ENCODE data around the gene SGMS1. TPM values are rescaled to one million over a fixed set of nuclear protein-coding genes. Genes with fewer than 3 reads are reported as not detected.

The SGMS1 gene
- total RNA-seq, 1 experiment from 2014 or later: 24.7 TPM

GRCh38 chr10:50396491-50397311, 227.1 kb downstream of the SGMS1 start:
- no TSS peak for BruUV-seq (replicated peaks)
- H3K9me3 Mint-ChIP-seq (ENCODE audit: unreplicated experiment): no peaks in the 10 kb centered on the region
- no peak for TF ChIP-seq CTCF (IDR thresholded peaks at IDR 0.05; ENCODE audit: unreplicated experiment)
- no peak for DNase-seq (ENCODE audit: unreplicated experiment)
- H3K27ac Mint-ChIP-seq (ENCODE audit: low read depth, unreplicated experiment): peak overlapping the region; percentile 37
- no peaks in the 10 kb centered on the region for H3K27me3 Mint-ChIP-seq (ENCODE audit: insufficient read depth, unreplicated experiment)
- ChIA-PET POLR2A (interaction anchor here (0.9 to 4.8 kb wide), 8 partner anchors 9 to 226 kb away, joined by 5 to 71 read pairs (median 10); partner anchors contain the start of gene SGMS1), CTCF (interaction anchor here (0.6 to 1.3 kb wide), 5 partner anchors 9 to 257 kb away, joined by 3 to 5 read pairs (median 4); no protein-coding TSS in a partner anchor)
- H3K4me3 Mint-ChIP-seq (ENCODE audit: unreplicated experiment): peak overlapping the region; percentile 8
- peaks cover 58% of the 10 kb centered on the region for H3K4me1 Mint-ChIP-seq (ENCODE audit: insufficient read depth, unreplicated experiment)
- intact Hi-C loops (cut with micrococcal nuclease): loop anchor here (5.0 kb wide), 1 partner anchor 69 kb away; no protein-coding TSS in a partner anchor
- peaks cover 8% of the 10 kb centered on the region for H3K36me3 Mint-ChIP-seq (ENCODE audit: insufficient read depth, unreplicated experiment)

- Mint-ChIP-seq H3K4me3 (ENCODE audit: unreplicated experiment) (peak overlapping the region; percentile 47), H3K27me3 (ENCODE audit: insufficient read depth, unreplicated experiment) (no peaks in the 10 kb centered on the region), H3K27ac (ENCODE audit: low read depth, unreplicated experiment) (peak overlapping the region; percentile 37), H3K4me1 (ENCODE audit: insufficient read depth, unreplicated experiment) (peaks cover 58% of the 10 kb centered on the region), H3K9me3 (ENCODE audit: unreplicated experiment) (no peaks in the 10 kb centered on the region), H3K36me3 (ENCODE audit: insufficient read depth, unreplicated experiment) (peaks cover 8% of the 10 kb centered on the region)
- TF ChIP-seq CTCF (IDR thresholded peaks at IDR 0.05; ENCODE audit: unreplicated experiment): no peak
- CTCF ChIA-PET: interaction anchor here (0.7 to 1.1 kb wide), 3 partner anchors 11 to 25 kb away, joined by 3 to 4 read pairs (median 3); no protein-coding TSS in a partner anchor
- intact Hi-C loops (cut with micrococcal nuclease): loop anchor here (5.0 kb wide), 1 partner anchor 69 kb away; no protein-coding TSS in a partner anchor
- BruUV-seq (replicated peaks): no TSS peak
- no peak for DNase-seq (ENCODE audit: unreplicated experiment)
- POLR2A ChIA-PET: interaction anchor here (0.8 to 4.8 kb wide), 16 partner anchors 9 to 227 kb away, joined by 3 to 71 read pairs (median 6); partner anchors contain the start of gene SGMS1
These were observed 227.9 kb downstream of the SGMS1 start for GRCh38 chr10:50395851-50396250.

GRCh38 chr10:50395271-50395670, 228.5 kb downstream of the SGMS1 start:
- H3K4me3 Mint-ChIP-seq (ENCODE audit: unreplicated experiment): peak overlapping the region; percentile 47
- H3K27ac Mint-ChIP-seq (ENCODE audit: low read depth, unreplicated experiment): peak overlapping the region; percentile 37
- ChIA-PET POLR2A (interaction anchor here (0.5 to 4.8 kb wide), 20 partner anchors 10 to 228 kb away, joined by 3 to 71 read pairs (median 4); partner anchors contain the start of gene SGMS1), CTCF (interaction anchor here (0.6 to 1.1 kb wide), 5 partner anchors 11 to 144 kb away, joined by 3 to 4 read pairs (median 3); partner anchors contain the start of gene ASAH2)
- peaks cover 58% of the 10 kb centered on the region for H3K4me1 Mint-ChIP-seq (ENCODE audit: insufficient read depth, unreplicated experiment)
- H3K9me3 Mint-ChIP-seq (ENCODE audit: unreplicated experiment): no peaks in the 10 kb centered on the region
- BruUV-seq (replicated peaks): no TSS peak
- H3K36me3 Mint-ChIP-seq (ENCODE audit: insufficient read depth, unreplicated experiment): peaks cover 8% of the 10 kb centered on the region
- TF ChIP-seq CTCF (IDR thresholded peaks at IDR 0.05; ENCODE audit: unreplicated experiment): no peak
- DNase-seq (ENCODE audit: unreplicated experiment): peak; percentile 96
- intact Hi-C loops (cut with micrococcal nuclease): loop anchor here (5.0 kb wide), 1 partner anchor 68 kb away; no protein-coding TSS in a partner anchor
- H3K27me3 Mint-ChIP-seq (ENCODE audit: insufficient read depth, unreplicated experiment): no peaks in the 10 kb centered on the region

- intact Hi-C loops (cut with micrococcal nuclease): loop anchor here (1.0 to 5.0 kb wide), 2 partner anchors 23 to 68 kb away; no protein-coding TSS in a partner anchor
- H3K4me1 Mint-ChIP-seq (ENCODE audit: insufficient read depth, unreplicated experiment): peaks cover 58% of the 10 kb centered on the region
- peaks cover 8% of the 10 kb centered on the region for H3K36me3 Mint-ChIP-seq (ENCODE audit: insufficient read depth, unreplicated experiment)
- no peaks in the 10 kb centered on the region for H3K27me3 Mint-ChIP-seq (ENCODE audit: insufficient read depth, unreplicated experiment)
- H3K27ac Mint-ChIP-seq (ENCODE audit: low read depth, unreplicated experiment): peak overlapping the region; percentile 37
- CTCF ChIA-PET: interaction anchor here (0.6 to 1.1 kb wide), 5 partner anchors 26 to 468 kb away, joined by 3 to 4 read pairs (median 3); partner anchors contain the start of gene ASAH2
- POLR2A ChIA-PET: interaction anchor here (0.7 to 4.8 kb wide), 18 partner anchors 10 to 228 kb away, joined by 3 to 71 read pairs (median 4); partner anchors contain the start of gene SGMS1
- DNase-seq (ENCODE audit: unreplicated experiment): peak; percentile 84
- peak overlapping the region; percentile 47 for H3K4me3 Mint-ChIP-seq (ENCODE audit: unreplicated experiment)
- TF ChIP-seq CTCF (IDR thresholded peaks at IDR 0.05; ENCODE audit: unreplicated experiment): no peak
- H3K9me3 Mint-ChIP-seq (ENCODE audit: unreplicated experiment): no peaks in the 10 kb centered on the region
- BruUV-seq (replicated peaks): no TSS peak
These were observed 228.9 kb downstream of the SGMS1 start for GRCh38 chr10:50394832-50395231.

Measured in MCF 10A (cell line).